ENCODE results near the gene GRM7.

The GRM7 gene

DNA sequence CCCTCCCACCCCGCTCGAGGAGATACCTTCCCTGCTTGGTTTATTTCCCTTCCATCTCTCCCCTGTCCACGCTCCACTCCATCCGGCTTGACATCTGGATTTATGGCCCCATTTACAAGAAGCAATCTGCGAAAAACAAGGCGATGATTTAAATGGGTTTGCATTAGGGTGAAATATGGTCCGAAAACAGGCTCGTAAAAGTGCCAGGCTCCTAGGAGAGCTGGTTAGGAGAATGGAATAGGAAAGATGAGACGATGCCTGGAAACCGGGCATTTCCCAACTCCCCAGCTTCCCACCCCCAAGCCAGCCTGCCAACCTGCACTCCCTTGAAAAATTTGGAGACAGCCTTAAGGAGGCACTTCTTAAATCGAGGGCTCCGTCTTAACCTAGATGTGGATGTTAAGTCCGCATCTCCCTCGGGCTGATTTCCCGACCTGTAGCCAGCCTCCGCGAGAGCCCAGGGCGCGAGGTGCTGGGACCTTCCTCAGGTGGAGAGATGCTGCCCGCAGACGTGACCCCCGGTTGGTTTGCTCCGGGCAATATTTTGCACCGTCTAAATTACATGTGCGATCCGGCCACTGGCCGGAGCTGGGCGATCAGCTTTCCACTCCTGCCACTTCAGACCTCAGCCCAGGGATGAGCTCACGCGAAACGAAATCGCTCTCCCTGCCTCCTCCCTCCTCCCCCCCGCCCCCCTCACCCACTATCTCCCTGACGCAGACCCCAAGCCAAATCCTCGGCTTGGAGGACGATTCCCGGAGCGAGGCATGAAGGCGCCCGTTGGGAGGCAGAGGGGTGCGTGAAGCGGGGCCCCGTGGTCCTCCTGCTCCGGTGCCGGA lies 1.3 kb downstream of the GRM7 start:
- TF ChIP-seq POLR2AphosphoS5 (IDR thresholded peaks at IDR 0.05; ENCODE audit: low read depth, low read length) (no peak), FOXP2 (optimal IDR thresholded peaks at IDR 0.05; ENCODE audit: borderline replicate concordance, extremely low read depth, extremely low read length, insufficient read depth) (no peak), TAF1 (IDR thresholded peaks at IDR 0.05; ENCODE audit: borderline replicate concordance, insufficient read depth, low read length) (no peak), SIN3A (IDR thresholded peaks at IDR 0.05; ENCODE audit: borderline replicate concordance, insufficient read depth, low read length) (no peak; the same call in 1 of the 2 replicates)
- TF ChIP-seq, protein P1, sequence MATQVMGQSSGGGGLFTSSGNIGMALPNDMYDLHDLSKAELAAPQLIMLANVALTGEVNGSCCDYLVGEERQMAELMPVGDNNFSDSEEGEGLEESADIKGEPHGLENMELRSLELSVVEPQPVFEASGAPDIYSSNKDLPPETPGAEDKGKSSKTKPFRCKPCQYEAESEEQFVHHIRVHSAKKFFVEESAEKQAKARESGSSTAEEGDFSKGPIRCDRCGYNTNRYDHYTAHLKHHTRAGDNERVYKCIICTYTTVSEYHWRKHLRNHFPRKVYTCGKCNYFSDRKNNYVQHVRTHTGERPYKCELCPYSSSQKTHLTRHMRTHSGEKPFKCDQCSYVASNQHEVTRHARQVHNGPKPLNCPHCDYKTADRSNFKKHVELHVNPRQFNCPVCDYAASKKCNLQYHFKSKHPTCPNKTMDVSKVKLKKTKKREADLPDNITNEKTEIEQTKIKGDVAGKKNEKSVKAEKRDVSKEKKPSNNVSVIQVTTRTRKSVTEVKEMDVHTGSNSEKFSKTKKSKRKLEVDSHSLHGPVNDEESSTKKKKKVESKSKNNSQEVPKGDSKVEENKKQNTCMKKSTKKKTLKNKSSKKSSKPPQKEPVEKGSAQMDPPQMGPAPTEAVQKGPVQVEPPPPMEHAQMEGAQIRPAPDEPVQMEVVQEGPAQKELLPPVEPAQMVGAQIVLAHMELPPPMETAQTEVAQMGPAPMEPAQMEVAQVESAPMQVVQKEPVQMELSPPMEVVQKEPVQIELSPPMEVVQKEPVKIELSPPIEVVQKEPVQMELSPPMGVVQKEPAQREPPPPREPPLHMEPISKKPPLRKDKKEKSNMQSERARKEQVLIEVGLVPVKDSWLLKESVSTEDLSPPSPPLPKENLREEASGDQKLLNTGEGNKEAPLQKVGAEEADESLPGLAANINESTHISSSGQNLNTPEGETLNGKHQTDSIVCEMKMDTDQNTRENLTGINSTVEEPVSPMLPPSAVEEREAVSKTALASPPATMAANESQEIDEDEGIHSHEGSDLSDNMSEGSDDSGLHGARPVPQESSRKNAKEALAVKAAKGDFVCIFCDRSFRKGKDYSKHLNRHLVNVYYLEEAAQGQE (IDR thresholded peaks at IDR 0.05; ENCODE audit: insufficient read depth in 1 of 2, low read depth in 2 of 2, low read length in 2 of 2) = no peak

DNA sequence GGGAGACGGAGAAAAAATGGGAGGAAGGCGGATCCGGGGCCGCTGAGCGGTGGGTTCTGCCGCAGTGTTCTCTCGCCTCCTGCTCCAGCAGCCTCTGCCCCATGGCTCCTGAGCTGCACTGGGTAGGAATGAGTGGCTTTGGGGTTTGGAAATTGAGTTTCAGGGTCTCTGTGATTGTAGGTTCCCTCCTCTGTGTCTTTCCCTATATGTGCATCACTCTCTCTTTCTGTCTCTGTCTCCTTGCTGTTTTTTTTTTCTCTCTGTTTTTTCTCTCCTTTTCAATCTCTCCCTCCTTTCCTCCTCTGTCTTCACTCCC lies 1.9 kb downstream of the GRM7 start:
- TF ChIP-seq FOXP2 (optimal IDR thresholded peaks at IDR 0.05; ENCODE audit: borderline replicate concordance, extremely low read depth, extremely low read length, insufficient read depth) (no peak), POLR2AphosphoS5 (IDR thresholded peaks at IDR 0.05; ENCODE audit: low read depth, low read length) (no peak), TAF1 (IDR thresholded peaks at IDR 0.05; ENCODE audit: borderline replicate concordance, insufficient read depth, low read length) (no peak), SIN3A (IDR thresholded peaks at IDR 0.05; ENCODE audit: borderline replicate concordance, insufficient read depth, low read length) (no peak)
- TF ChIP-seq, protein P1 (IDR thresholded peaks at IDR 0.05; ENCODE audit: insufficient read depth in 1 of 2, low read depth in 2 of 2, low read length in 2 of 2) = no peak

DNA sequence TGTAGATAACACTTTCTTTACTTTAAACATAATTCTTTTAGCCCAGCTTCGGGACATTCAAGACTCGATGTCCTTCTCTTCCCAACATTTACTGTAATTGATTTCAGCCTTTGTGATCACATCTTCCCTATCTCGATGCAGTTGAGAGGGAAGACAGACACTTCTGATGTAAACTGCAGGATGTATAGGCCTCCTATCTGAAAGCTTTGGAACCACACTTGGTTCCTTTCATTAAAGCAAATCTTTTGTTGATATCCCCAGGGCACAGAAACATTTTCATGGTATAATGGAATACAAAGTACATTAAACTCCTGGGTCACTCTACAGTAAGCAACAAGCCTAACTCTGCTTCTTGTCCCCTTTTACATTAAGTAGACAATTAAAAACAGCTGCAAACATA lies 6.4 kb downstream of the GRM7 start:
- TF ChIP-seq POLR2AphosphoS5 (IDR thresholded peaks at IDR 0.05; ENCODE audit: low read depth, low read length) (no peak), FOXP2 (optimal IDR thresholded peaks at IDR 0.05; ENCODE audit: borderline replicate concordance, extremely low read depth, extremely low read length, insufficient read depth) (no peak), TAF1 (IDR thresholded peaks at IDR 0.05; ENCODE audit: borderline replicate concordance, insufficient read depth, low read length) (no peak), SIN3A (IDR thresholded peaks at IDR 0.05; ENCODE audit: borderline replicate concordance, insufficient read depth, low read length) (no peak)
- TF ChIP-seq, protein P1 (IDR thresholded peaks at IDR 0.05; ENCODE audit: insufficient read depth in 1 of 2, low read depth in 2 of 2, low read length in 2 of 2) = no peak

DNA sequence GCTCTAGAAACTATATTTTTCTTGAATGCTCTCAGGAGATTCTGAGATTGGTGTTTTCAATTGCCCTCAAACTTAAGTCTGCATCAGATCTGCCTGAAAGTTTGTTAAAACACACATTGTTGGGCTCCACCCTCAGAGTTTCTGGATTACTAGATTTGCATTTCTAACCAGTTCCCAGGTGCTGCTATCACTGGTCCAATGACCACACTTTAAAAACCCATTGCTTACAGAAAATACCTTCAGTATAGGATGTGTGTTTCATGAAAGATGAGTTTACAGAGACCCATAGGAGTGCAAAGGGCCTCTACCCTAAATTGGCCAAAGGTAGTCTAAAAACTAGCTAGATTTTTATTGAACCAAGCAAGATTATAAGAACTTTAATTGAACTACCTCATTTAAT lies 17.8 kb downstream of the GRM7 start:
- TF ChIP-seq POLR2AphosphoS5 (IDR thresholded peaks at IDR 0.05; ENCODE audit: low read depth, low read length) (no peak), TAF1 (IDR thresholded peaks at IDR 0.05; ENCODE audit: borderline replicate concordance, insufficient read depth, low read length) (no peak), FOXP2 (optimal IDR thresholded peaks at IDR 0.05; ENCODE audit: borderline replicate concordance, extremely low read depth, extremely low read length, insufficient read depth) (no peak), SIN3A (IDR thresholded peaks at IDR 0.05; ENCODE audit: borderline replicate concordance, insufficient read depth, low read length) (no peak)
- TF ChIP-seq, protein P1 (IDR thresholded peaks at IDR 0.05; ENCODE audit: insufficient read depth in 1 of 2, low read depth in 2 of 2, low read length in 2 of 2) = no peak

All from PFSK-1 (cell line).